ENCODE measurements around the gene MRPL52.

DNA sequence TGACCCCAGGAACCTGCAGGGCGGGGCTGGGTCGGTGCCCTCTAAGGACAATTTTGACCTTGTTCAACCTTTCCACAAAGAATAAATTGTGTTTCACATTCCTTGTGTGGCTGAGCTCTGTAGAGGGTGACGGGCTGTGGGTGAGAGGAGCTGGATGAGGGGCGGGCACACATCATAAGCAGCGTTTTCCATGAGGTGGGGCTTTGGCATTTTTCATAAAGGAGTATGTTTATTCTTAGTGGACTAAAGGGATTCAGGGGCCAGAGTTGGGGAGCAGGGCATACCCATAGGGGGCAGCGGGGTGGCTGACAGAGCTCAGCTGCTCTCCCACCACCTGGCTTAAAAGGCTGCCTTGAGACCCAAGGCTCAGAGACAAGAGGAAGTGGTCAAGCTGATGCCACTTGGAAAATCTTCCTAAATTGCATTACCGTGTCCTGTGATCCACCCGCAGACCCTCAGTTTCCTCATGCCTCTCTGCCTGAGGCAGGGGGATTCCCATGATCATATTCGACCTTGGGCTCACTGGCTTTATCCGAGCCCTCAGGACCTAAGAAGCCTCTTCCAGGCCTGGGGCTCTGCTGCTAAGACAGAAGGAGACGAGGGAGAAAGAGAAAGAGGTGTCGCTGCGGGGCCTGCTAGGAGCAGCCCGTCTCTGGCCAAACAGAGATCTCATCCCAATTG, 18.1 kb downstream of the MRPL52 start:
- TF ChIP-seq, protein P1, sequence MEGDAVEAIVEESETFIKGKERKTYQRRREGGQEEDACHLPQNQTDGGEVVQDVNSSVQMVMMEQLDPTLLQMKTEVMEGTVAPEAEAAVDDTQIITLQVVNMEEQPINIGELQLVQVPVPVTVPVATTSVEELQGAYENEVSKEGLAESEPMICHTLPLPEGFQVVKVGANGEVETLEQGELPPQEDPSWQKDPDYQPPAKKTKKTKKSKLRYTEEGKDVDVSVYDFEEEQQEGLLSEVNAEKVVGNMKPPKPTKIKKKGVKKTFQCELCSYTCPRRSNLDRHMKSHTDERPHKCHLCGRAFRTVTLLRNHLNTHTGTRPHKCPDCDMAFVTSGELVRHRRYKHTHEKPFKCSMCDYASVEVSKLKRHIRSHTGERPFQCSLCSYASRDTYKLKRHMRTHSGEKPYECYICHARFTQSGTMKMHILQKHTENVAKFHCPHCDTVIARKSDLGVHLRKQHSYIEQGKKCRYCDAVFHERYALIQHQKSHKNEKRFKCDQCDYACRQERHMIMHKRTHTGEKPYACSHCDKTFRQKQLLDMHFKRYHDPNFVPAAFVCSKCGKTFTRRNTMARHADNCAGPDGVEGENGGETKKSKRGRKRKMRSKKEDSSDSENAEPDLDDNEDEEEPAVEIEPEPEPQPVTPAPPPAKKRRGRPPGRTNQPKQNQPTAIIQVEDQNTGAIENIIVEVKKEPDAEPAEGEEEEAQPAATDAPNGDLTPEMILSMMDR (IDR thresholded peaks at IDR 0.05) = no peak
- no peak for TF ChIP-seq POLR2A (IDR thresholded peaks at IDR 0.05)
